HG02840 (cell line): ENCODE measurements around the gene ROR1.

Experiments
- ATAC-seq: cut with Tn5 transposase; IDR thresholded peaks from one replicate; pipeline ENCODE4 v1.9.1; 2021; ENCODE audit warnings: mild to moderate bottlenecking, moderate library complexity, moderate number of reproducible peaks; ENCODE audit not compliant: unreplicated experiment, low FRiP score

Gene ROR1

DNA sequence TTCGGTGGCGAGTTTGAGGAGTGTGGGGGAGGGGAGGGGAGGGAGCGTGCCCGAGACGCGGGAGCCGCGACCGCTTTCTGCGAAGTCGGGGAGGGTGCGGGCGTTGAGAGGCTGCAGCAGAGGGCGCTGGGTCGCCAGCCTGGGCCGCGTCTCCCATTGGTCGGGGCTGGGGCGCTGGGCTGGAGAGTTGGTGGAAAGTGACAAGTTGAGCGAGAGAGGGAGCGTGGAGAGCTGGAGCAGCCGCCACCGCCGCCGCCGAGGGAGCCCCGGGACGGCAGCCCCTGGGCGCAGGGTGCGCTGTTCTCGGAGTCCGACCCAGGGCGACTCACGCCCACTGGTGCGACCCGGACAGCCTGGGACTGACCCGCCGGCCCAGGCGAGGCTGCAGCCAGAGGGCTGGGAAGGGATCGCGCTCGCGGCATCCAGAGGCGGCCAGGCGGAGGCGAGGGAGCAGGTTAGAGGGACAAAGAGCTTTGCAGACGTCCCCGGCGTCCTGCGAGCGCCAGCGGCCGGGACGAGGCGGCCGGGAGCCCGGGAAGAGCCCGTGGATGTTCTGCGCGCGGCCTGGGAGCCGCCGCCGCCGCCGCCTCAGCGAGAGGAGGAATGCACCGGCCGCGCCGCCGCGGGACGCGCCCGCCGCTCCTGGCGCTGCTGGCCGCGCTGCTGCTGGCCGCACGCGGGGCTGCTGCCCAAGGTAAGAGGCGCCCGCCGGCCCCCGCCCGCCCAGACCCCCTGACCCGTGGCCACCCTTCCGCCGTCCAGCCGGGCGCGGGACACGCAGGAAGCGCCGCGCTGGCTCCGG is at the start of gene ROR1:
Gene ROR1 (plus strand): TSS at position 203 of the 802 bp plus-strand sequence.
- no peak for ATAC-seq

DNA sequence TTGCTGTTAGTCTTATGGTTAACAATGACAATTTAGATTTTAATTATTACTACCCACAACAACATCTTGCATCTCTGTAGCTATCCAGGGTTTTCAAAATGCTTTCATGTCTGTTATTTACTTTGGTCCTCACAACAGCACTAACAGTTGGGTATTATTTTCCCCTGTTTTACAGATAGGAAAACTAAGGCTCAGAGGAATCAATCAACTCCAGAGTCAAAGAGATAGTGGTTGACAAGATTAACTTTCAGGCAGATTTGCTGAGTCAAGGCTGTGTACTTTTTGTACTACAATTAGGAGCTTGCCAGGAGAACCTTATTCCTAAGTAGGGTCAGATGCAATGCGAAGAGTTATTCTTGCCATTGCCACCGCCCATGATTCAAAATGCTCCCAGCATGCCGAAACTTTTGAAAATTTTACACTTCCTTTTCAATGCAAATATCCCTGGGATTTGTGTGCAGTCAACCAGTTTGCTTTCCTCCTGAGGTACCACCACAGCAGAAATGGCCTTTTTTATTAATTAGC is 49.4 kb upstream of the ROR1 start:
- no peak for ATAC-seq

DNA sequence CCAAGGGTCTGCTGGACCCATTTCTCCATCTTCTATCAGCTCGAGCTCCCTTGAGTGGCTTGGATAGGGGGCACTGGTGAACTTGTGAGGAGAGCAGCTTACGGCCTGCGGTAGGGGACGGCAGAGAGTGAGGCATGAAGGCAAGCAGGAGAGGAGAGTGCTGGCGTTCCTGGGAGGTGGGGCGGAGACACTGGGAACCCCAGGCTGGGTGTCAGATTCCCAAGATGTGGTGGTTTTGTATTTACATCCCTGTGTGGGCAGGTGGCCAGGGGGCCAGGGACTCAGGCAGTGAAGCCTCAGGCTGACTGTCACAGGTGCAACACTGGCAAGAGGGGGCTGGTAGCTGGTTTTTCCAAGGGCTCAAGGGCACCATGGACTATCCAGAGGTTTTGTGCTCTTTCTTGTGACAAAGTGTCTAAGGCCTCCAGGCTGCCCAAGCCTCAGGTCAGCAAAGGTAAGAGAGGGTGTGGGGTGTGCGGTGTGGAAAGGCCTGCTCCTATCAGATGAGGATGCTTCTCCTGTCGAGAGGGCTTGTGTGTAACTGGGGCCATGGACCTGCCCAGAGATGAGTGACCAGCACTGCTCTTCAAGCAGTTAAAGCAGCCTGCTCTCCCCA is 45.1 kb upstream of the ROR1 start:
- no peak for ATAC-seq

DNA sequence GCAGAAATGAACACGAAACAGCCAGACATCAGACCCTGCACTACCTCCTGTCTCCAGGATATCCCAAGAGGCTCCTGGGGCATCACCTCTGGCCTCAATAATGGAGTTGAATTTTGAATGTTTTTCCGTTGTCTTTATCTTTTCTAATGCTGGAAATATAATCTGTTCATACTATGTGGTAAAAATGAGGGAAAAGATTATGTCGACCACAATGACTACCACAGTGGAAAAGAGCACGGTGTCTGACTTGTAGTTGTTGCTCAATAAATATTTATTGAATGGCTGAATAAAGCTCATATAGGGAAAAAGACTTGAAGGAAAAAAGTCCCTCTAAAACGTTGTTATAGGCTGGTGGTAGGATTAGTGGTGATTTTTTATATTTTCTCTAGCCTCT is 44.6 kb upstream of the ROR1 start:
- no peak for ATAC-seq

DNA sequence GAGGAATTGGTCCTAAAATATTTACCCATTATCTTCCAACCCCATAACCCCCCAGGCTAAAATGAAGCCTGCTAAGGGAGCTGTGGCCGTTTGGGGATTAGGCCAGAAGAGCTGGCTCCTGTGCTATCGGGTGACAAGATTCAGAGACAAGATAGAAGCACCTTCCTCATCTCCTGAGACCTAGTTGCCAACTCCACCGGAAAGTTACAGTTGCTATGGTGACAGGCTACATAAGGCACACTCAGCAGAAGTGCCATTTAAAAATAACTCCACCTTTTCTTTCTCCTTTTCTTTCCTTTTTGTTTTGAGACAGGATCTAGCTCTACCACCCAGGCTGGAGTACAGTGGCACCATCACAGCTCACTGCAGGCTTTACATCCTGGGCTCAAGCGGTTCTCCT is 43.6 kb upstream of the ROR1 start:
- ATAC-seq = no peak

DNA sequence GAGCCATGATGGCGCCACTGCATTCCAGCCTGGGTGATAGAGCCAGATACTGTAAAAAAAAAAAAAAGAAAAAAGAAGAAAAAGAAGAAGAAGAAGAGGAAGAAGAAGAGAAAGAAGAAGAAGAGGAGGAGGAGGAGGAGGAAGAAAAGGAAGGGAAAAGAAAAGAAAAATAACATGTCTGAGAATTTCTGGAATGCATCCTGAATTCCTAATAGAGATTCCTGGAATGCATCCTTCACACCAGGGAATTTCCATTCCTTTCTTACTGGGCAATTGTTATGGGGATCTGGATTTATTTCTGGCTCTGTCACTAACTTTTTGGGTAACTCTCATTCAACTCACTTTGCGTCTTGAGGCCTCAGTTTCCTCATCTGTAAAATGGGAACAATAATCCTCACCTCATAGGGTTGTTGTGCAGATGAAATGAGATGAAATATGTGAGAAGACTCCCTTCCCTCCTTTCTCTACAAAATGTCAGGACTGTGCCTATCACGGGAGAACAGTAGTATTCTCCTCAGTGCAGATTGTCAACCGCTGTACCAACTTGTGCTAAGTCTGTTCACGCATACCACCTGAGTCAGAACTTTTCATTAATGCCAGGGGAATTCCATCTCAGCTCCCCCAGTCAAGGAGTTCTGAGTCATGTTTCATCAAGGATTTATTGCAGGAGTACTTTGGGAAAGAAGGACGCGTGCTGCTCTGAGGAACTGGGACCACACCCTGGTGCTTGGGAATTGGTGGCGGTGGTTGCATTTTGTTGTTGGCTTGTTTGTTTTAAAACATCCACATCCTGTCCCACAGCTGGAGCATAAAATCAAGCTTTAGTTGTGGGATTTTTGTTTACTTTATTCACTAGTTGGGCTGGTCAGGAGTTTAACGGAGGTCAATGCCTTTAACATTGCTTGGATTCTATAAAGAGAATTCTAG is 42.4 kb upstream of the ROR1 start:
- no peak for ATAC-seq

DNA sequence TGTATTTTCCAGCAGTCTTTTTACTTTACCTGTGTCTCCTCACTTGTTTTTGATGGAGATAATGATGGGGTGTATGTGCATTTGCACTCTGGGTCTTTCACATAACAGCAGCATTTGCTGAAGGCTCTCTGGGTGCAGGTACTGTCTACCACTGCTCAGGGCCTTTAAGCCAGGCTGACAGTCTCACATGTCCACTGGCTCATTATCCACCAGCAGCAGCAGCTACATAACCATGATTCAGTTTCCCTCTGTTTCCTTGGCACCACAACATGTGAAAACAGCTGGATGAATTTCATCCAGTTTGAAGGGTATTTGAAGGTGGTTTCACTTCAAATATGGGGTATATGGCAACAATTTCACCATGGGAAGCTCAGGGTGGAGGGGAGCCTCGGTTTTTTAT is 41.2 kb upstream of the ROR1 start:
- ATAC-seq = no peak

DNA sequence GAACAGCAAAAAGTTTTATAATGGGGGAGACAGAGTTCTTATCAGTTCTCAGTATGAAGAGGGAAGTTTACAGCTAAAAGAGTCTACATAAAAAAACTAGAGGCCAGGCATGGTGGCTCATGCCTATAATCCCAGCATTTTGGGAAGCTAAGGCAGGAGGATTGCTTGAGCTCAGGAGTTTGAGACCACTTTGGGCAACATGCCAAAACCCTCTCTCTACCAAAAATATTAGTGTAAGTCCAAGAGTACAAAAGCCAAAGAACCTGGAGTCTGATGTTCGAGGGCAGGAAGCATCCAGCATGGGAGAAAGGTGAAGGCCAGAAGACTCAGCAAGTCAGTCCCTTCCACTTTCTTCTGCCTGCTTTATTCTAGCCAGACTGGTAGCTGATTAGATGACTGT is 35.0 kb upstream of the ROR1 start:
- no peak for ATAC-seq

DNA sequence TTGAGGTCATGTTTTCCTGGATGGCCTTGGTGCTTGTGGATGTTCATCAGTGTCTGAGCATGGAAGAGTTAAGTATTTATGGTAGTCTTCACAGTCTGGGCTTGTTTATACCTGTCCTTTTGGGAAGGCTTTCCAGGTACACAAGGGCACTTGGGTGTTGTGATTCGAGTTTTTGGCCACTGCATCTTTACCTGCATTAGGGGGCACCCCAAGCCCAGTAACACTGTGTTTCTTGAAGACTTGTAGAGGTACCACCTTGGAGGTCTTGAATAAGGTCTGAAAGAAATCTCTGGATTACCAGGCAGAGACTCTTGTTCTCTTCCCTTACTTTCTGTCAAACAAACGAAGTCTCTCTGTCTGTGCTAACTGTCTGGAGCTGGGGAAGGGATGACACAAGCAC is 34.4 kb upstream of the ROR1 start:
- ATAC-seq = no peak

DNA sequence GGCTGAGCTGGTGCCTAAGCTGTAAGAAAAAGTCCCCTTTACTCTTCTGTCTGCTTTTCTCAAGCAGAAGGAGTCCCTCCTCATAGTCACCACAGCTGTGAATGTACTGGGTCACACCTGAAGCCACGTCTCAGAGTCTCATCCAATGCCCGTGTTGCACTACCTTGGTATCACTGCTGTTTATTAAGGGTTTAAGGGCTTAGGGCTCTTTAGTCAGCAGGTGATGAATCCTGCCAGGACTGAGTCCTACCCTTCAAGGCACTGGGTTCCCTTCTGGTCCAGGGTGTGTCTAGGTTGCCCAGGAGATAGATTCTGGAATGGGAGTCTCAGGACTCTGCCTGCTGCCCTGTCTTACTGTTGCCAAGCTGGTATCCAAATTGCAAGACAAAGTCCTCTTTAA is 33.4 kb upstream of the ROR1 start:
- no peak for ATAC-seq

DNA sequence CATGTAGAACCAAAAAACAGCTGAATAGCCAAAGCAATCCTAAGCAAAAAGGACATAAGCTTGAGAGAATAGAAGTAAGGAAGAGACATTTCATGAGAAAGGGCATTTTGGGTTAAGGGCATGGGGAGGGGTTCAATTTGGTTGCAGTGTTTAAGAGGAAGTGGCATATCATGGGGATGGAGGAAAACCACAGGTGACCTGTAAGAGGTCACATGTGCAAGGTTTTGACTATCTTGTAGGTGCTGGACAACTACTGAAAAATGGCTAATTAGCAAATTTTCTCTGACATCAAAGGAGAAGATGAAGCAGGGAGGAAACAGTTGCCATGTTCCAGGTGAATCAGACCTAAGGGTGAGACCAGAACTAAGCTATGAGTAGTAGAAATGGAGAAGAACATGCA is 31.3 kb upstream of the ROR1 start:
- no peak for ATAC-seq

DNA sequence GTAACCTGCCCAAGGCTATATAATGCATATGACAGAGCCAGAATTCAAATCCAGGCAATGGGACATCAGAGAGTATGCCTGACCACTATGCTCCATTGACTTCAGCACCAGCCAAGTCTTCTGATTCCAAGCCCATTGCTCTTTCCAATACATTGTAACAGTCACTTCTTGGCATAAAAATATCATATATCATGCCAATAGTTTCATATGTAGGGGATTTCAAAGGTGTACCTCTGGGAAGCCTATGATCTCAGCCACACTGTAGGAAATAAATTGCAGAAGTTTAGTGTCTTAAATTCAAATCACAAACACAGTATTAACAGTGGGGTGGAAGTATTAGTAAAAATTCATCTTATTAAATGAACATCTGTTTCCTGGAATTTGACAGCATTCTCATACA is 30.0 kb upstream of the ROR1 start:
- ATAC-seq = no peak

DNA sequence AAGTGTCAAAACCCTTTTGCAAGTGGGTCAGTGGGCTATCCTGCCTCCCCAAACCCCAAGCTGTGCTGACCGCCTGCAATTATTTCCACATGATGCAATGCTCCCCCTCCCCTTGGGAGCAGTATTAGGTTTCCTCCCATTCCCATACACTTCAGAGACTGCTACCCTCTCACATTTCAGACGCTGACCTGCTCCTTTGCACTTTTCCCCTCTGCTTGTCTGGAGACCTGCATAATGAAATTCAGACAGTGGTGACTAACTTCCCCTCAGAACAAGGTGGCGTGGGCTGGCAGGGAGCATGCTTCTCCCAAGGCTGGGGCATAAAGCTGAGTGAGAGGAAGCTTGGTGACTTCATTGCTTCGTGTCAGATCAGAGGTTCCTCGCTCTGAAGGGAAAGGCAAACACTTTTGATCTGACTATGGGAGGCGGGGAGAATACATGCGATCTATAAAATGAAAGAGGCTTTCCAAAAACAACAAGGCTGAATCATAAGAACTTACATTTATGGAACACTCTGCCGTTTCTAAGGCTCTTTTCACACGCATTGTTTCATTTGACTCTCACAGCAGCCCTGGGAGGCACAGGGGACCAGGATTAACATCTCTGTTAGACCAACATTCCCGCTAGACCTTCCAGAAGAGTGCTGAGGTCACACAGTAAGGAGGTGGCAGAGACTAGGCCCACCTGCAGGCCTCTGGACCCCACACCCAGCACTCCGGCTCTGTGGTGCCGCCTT is 27.5 kb upstream of the ROR1 start:
- no peak for ATAC-seq

DNA sequence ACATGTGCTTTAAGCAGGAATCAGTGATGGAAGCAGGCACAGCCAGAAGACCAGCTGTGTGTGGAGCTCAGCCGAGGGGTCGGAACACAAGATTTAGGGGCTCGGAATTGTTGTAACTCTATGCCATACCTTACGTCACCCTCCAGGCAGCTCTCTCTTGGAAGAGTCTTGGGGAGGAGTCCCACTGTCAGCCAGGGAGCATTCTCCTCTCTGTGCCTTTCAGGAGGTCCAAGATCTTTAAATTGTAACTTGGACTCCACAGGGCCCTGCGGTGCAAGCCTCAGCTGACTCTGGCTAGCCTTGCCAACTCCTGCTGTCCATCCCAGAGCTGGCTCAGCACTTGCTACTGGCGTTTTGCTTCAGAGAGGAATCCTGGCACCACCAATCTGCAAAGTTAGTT is 26.4 kb upstream of the ROR1 start:
- ATAC-seq = no peak

DNA sequence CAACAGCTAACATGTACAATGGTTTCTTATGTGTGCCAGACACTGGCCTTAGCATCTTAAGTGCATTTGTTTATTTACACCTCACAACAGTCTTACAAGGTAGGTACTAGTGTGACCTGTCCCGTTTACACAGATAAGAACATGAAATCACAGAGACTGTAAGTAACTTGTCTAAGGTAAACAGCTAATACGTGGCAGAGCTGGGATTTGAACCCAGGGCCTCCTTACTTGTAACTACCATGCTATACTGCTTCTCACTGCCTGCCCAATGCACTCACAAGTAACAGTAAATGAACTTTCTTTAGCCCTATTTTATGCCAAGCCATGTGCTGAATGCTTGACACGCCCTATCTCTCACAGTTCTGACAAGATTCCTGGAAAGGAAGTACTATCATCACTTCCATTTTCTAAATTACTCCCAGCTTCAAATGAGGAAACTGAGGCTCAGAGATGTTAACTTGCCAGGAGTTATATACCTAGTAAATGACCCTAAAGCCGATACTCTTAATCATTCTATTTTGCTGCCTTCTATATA is 25.7 kb upstream of the ROR1 start:
- ATAC-seq = no peak

DNA sequence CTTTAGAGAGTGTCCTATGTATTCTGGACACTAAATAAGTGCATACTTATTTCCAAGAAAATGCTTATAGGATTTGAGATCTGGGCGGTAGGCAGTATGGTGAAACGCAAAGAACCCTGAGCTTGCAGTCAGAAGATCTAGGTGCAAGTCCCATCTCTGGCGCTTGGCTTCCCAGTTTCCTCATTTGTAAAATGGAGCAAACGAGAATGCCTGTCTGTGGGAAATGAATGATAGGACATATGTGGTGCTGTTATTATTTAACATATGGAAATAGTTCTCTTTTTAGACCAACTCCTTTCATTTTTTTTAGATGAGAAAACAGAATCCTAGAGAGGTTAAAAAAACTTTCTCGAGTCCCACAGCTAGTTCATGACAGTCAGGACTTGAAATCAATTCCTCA is 25.2 kb upstream of the ROR1 start:
- no peak for ATAC-seq

DNA sequence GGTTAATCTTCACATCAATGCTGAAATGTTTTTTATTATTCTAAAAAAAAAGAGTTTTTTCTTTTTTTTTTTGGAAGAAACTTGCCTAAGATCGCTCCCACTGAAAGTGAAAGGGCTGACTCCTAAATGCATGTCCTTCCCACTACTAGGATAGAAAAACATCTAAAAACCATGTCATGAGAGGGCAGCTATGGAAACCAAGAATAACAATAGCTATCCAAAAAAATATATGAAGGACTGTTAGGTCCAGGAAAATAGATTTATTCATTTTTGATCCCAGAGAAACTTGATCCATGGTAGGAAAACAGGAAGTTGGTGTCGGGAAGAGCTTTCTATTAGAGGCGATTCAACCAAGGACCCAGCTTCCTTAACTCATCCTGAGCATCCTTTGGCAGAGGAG is 23.1 kb upstream of the ROR1 start:
- ATAC-seq = no peak

DNA sequence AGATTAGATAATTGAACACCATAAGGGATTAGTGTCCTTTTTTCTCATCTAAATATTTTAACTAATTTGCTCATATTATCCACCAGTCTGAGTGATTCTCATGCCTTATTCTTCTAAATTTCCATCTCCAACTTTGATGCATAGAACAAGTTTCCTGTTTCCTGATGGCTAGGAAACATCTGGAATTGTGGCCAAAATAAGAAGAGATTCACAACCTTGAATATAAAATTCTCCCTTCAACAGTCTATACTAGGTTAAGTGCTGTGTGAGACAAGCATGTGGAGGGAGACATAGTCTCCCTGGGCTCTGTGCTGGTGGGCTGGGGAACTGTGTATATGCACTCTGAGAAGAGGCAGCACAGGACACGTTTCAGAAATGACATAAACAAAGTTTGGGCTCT is 21.6 kb upstream of the ROR1 start:
- no peak for ATAC-seq

DNA sequence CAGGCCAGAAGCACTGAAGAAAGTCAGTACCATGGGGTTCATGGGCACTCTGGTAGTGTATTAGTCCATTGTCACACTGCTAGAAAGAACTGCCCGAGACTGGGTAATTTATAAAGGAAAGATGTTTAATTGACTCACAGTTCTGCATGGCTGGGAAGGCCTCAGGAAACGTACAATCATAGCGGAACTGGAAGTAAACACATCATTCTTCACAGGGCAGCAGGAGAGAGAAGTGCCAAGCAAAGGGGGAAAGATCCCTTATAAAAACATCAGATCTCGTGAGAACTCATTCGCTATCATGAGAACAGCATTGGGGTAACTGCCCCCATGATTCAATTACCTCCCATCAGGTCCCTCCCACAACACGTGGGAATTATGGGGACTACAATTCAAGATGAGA is 20.2 kb upstream of the ROR1 start:
- no peak for ATAC-seq

DNA sequence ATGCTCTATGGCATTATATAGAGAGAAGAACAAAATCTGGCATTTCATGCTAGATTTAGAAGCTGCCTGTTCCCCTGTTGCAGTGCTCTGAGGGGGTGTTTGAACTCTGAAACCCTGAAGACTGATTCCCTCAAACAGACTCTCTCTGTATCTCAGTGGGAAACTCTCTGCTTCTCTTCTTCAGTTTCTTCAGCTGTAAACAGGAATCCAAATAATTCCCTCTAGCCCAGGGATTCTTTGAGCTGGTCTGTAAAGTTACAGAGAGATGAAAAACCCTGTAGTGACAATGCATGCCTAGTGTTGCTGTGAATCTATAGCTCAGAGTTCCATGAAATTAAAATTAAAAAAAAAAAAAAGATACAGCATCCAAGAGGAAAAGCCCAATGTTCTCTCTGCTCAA is 17.0 kb upstream of the ROR1 start:
- no peak for ATAC-seq
